Measurements from ENCODE around the gene MDGA2. TPM values are rescaled to one million over a fixed set of nuclear protein-coding genes. Genes with fewer than 3 reads are reported as not detected.

The MDGA2 gene
- total RNA-seq, 1 experiment from 2014 or later, result not detected

DNA sequence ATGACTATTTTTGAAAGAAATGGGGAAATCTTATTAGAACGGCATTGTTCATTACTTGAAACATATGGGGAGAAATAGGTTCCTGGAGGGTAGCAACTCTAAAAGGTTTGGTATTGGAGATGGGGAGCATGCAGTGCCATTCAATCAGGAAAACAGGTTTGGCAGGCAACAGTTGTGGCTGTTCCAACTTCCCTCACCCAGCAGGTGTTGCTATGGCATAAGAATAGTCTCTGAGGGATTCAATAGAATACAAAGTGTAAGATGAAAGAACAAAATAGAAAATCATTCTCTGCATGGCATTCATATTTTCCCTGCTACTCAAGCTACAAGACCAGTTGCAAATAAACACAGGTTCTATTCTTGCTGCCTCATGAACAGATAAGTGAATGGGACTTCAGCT lies 630.6 kb downstream of the MDGA2 start:
- Mint-ChIP-seq H3K27ac (ENCODE audit: unreplicated experiment) (no peak overlapping the region), H3K4me3 (ENCODE audit: unreplicated experiment) (no peak overlapping the region), H3K36me3 (ENCODE audit: insufficient read depth, unreplicated experiment) (no peaks in the 10 kb centered on the region), H3K9me3 (ENCODE audit: unreplicated experiment) (no peaks in the 10 kb centered on the region), H3K27me3 (ENCODE audit: insufficient read depth, unreplicated experiment) (no peaks in the 10 kb centered on the region), H3K4me1 (ENCODE audit: low read depth, unreplicated experiment) (peaks cover 6% of the 10 kb centered on the region)
- no peaks in the 10 kb centered on the region for H3K4me1 ChIP-seq
- no peaks in the 10 kb centered on the region for H3K27me3 ChIP-seq (replicated peaks; ENCODE audit: control insufficient read depth, insufficient read depth, low read length)
- DNase-seq, result peak in 1 of 2 experiments; percentile 41
- BruUV-seq (replicated peaks), result no TSS peak
- no peak overlapping the region for H3K4me3 ChIP-seq (ENCODE audit: low read depth, low read length)
- intact Hi-C loops (cut with micrococcal nuclease; ENCODE audit: unreplicated experiment), result loop anchor here (1.0 kb wide), 1 partner anchor 233 kb away; no protein-coding TSS in a partner anchor
- ChIA-PET CTCF (no interaction called here), POLR2A (no interaction called here)
- H3K36me3 ChIP-seq (ENCODE audit: control insufficient read depth, insufficient read depth, low read length), result no peaks in the 10 kb centered on the region
- TF ChIP-seq, protein P1, sequence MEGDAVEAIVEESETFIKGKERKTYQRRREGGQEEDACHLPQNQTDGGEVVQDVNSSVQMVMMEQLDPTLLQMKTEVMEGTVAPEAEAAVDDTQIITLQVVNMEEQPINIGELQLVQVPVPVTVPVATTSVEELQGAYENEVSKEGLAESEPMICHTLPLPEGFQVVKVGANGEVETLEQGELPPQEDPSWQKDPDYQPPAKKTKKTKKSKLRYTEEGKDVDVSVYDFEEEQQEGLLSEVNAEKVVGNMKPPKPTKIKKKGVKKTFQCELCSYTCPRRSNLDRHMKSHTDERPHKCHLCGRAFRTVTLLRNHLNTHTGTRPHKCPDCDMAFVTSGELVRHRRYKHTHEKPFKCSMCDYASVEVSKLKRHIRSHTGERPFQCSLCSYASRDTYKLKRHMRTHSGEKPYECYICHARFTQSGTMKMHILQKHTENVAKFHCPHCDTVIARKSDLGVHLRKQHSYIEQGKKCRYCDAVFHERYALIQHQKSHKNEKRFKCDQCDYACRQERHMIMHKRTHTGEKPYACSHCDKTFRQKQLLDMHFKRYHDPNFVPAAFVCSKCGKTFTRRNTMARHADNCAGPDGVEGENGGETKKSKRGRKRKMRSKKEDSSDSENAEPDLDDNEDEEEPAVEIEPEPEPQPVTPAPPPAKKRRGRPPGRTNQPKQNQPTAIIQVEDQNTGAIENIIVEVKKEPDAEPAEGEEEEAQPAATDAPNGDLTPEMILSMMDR (IDR thresholded peaks at IDR 0.05; ENCODE audit: insufficient read depth in 1 of 2, low read depth in 1 of 2, low read length in 1 of 2, severe bottlenecking in 1 of 2, unreplicated experiment in 1 of 2), result peak in 1 of 2 experiments; percentile 23
- no peaks in the 10 kb centered on the region for H3K9me3 ChIP-seq

- no TSS peak for BruUV-seq (replicated peaks)
- Mint-ChIP-seq H3K27ac (ENCODE audit: unreplicated experiment) (no peak overlapping the region), H3K4me3 (ENCODE audit: unreplicated experiment) (no peak overlapping the region), H3K36me3 (ENCODE audit: insufficient read depth, unreplicated experiment) (no peaks in the 10 kb centered on the region), H3K27me3 (ENCODE audit: insufficient read depth, unreplicated experiment) (no peaks in the 10 kb centered on the region), H3K4me1 (ENCODE audit: low read depth, unreplicated experiment) (peaks cover 6% of the 10 kb centered on the region), H3K9me3 (ENCODE audit: unreplicated experiment) (no peaks in the 10 kb centered on the region)
- no peak overlapping the region for H3K4me3 ChIP-seq (ENCODE audit: low read depth, low read length)
- no peaks in the 10 kb centered on the region for H3K27me3 ChIP-seq (replicated peaks; ENCODE audit: control insufficient read depth, insufficient read depth, low read length)
- ChIA-PET CTCF (no interaction called here), POLR2A (no interaction called here)
- H3K36me3 ChIP-seq (ENCODE audit: control insufficient read depth, insufficient read depth, low read length), result no peaks in the 10 kb centered on the region
- peak in 1 of 2 experiments; percentile 34 for DNase-seq
- intact Hi-C loops (cut with micrococcal nuclease; ENCODE audit: unreplicated experiment), result loop anchor here (1.0 to 2.0 kb wide), 2 partner anchors 459 to 790 kb away; no protein-coding TSS in a partner anchor
- no peaks in the 10 kb centered on the region for H3K9me3 ChIP-seq
- TF ChIP-seq, protein P1 (IDR thresholded peaks at IDR 0.05; ENCODE audit: insufficient read depth in 1 of 2, low read depth in 1 of 2, low read length in 1 of 2, severe bottlenecking in 1 of 2, unreplicated experiment in 1 of 2), result peak; percentile 14 to 42
- H3K4me1 ChIP-seq, result no peaks in the 10 kb centered on the region
These were observed 634.9 kb downstream of the MDGA2 start for GRCh38 chr14:47040550-47040949.

- H3K27me3 ChIP-seq (replicated peaks; ENCODE audit: control insufficient read depth, insufficient read depth, low read length), result no peaks in the 10 kb centered on the region
- ChIA-PET POLR2A (no interaction called here), CTCF (no interaction called here)
- no peaks in the 10 kb centered on the region for H3K36me3 Mint-ChIP-seq (ENCODE audit: insufficient read depth, unreplicated experiment)
- H3K4me3 Mint-ChIP-seq (ENCODE audit: unreplicated experiment), result no peak overlapping the region
- no peaks in the 10 kb centered on the region for H3K4me1 Mint-ChIP-seq (ENCODE audit: low read depth, unreplicated experiment)
- no peaks in the 10 kb centered on the region for H3K27me3 Mint-ChIP-seq (ENCODE audit: insufficient read depth, unreplicated experiment)
- H3K4me1 ChIP-seq, result no peaks in the 10 kb centered on the region
- H3K9me3 Mint-ChIP-seq (ENCODE audit: unreplicated experiment), result no peaks in the 10 kb centered on the region
- TF ChIP-seq, protein P1 (IDR thresholded peaks at IDR 0.05; ENCODE audit: insufficient read depth in 1 of 2, low read depth in 1 of 2, low read length in 1 of 2, severe bottlenecking in 1 of 2, unreplicated experiment in 1 of 2), result no peak
- no peaks in the 10 kb centered on the region for H3K36me3 ChIP-seq (ENCODE audit: control insufficient read depth, insufficient read depth, low read length)
- intact Hi-C loops (cut with micrococcal nuclease; ENCODE audit: unreplicated experiment), result no loop called here
- BruUV-seq (replicated peaks), result no TSS peak
- no peaks in the 10 kb centered on the region for H3K9me3 ChIP-seq
- no peak overlapping the region for H3K27ac Mint-ChIP-seq (ENCODE audit: unreplicated experiment)
- H3K4me3 ChIP-seq (ENCODE audit: low read depth, low read length), result no peak overlapping the region
- DNase-seq, result no peak
These were observed 636.1 kb downstream of the MDGA2 start for GRCh38 chr14:47039336-47039735.

Data from Caco-2 (cell line).